Stimulated activated naive CD4-positive, alpha-beta T cell treated with Interleukin-2 at 50 U/mL for 16 hours (primary cell): Measurements from ENCODE around the gene MAP7.
"Not testable (repeated sequence)": the region's sequence is repeated elsewhere in the genome, so short reads cannot be mapped to it uniquely, and the experiment has no call there.

ENCODE experiments used
- DNase-seq: peaks from one replicate; lab custom pipeline; 2025; lab: John Stamatoyannopoulos, UW

Gene MAP7

GRCh38 chr6:136503303-136504029, 46.8 kb downstream of the MAP7 start:
- DNase-seq = no peak

- DNase-seq = no peak
These were observed 47.4 kb downstream of the MAP7 start for GRCh38 chr6:136502786-136503185.

- DNase-seq = no peak
These were observed 48.7 kb downstream of the MAP7 start for GRCh38 chr6:136501514-136501913.

GRCh38 chr6:136501096-136501495, 49.1 kb downstream of the MAP7 start:
- no peak for DNase-seq

GRCh38 chr6:136500414-136500813, 49.8 kb downstream of the MAP7 start:
- no peak for DNase-seq

GRCh38 chr6:136499370-136499769, 50.9 kb downstream of the MAP7 start:
- DNase-seq = no peak

GRCh38 chr6:136496449-136496848, 53.8 kb downstream of the MAP7 start:
- DNase-seq = not testable (repeated sequence)

- no peak for DNase-seq
These were observed 55.5 kb downstream of the MAP7 start for GRCh38 chr6:136494710-136495109.

- DNase-seq = no peak
These were observed 56.2 kb downstream of the MAP7 start for GRCh38 chr6:136494059-136494458.

GRCh38 chr6:136492409-136492808, 57.8 kb downstream of the MAP7 start:
- DNase-seq = no peak

GRCh38 chr6:136491754-136492153, 58.5 kb downstream of the MAP7 start:
- DNase-seq = no peak

GRCh38 chr6:136491251-136491650, 59.0 kb downstream of the MAP7 start:
- DNase-seq = no peak

GRCh38 chr6:136489689-136490033, 60.6 kb downstream of the MAP7 start:
- not testable (repeated sequence) for DNase-seq

GRCh38 chr6:136487759-136488425, 62.3 kb downstream of the MAP7 start:
- DNase-seq = no peak

- no peak for DNase-seq
These were observed 63.9 kb downstream of the MAP7 start for GRCh38 chr6:136486357-136486756.

- DNase-seq = no peak
These were observed 66.3 kb downstream of the MAP7 start for GRCh38 chr6:136483906-136484305.

- DNase-seq = not testable (repeated sequence)
These were observed 67.2 kb downstream of the MAP7 start for GRCh38 chr6:136483005-136483404.

GRCh38 chr6:136477548-136477947, 72.7 kb downstream of the MAP7 start:
- DNase-seq = no peak

- DNase-seq = no peak
These were observed 74.5 kb downstream of the MAP7 start for GRCh38 chr6:136475686-136476085.

GRCh38 chr6:136474241-136474640, 76.0 kb downstream of the MAP7 start:
- DNase-seq = no peak

GRCh38 chr6:136471922-136472321, 78.3 kb downstream of the MAP7 start:
- no peak for DNase-seq

GRCh38 chr6:136471372-136471771, 78.8 kb downstream of the MAP7 start:
- no peak for DNase-seq

- no peak for DNase-seq
These were observed 80.2 kb downstream of the MAP7 start for GRCh38 chr6:136470044-136470443.

GRCh38 chr6:136469154-136469553, 81.1 kb downstream of the MAP7 start:
- no peak for DNase-seq
